ENCODE data around the gene CELF4. TPM values are rescaled to one million over a fixed set of nuclear protein-coding genes. Genes with fewer than 3 reads are reported as not detected.

Gene CELF4
- total RNA-seq, 1 experiment from 2014 or later = 0.11 TPM

DNA sequence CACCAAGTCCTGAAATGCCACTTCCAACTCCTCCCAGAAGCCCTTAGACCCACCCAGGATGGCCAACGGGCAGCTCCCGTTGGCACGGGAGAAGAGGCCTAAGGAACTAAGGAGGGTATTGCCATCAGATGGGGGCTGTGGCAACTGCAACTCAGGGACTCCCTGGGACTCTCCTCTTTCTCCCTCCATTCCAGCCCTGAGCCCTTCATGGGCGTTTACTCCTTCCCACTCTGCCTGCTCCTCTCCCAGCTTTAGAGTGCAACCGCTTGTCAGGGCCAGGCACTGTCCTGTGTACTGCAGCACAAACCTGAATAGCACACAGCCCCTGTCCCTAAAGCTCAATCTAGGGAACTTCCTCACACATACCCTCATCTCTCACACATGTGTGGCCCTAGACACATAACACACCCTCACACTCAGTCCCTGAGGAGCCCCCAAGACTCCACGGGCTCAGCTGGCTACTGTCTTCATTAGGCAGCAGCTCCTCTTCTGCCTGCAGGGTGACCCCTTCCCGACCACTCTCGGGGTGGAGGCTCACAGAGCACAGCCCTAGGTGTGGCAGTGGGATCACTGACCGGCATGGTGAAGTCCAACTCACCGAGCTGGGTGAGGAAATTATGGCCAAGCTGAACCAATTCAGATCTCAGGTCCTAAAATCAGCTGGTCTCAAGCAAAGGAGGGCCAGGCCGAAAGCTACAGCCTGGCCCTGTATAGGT lies 316.3 kb downstream of the CELF4 start:
- intact Hi-C loops (cut with micrococcal nuclease; ENCODE audit: unreplicated experiment) = no loop called here
- H3K4me1 Mint-ChIP-seq (ENCODE audit: low read depth, unreplicated experiment) = no peaks in the 10 kb centered on the region
- TF ChIP-seq, protein P1, sequence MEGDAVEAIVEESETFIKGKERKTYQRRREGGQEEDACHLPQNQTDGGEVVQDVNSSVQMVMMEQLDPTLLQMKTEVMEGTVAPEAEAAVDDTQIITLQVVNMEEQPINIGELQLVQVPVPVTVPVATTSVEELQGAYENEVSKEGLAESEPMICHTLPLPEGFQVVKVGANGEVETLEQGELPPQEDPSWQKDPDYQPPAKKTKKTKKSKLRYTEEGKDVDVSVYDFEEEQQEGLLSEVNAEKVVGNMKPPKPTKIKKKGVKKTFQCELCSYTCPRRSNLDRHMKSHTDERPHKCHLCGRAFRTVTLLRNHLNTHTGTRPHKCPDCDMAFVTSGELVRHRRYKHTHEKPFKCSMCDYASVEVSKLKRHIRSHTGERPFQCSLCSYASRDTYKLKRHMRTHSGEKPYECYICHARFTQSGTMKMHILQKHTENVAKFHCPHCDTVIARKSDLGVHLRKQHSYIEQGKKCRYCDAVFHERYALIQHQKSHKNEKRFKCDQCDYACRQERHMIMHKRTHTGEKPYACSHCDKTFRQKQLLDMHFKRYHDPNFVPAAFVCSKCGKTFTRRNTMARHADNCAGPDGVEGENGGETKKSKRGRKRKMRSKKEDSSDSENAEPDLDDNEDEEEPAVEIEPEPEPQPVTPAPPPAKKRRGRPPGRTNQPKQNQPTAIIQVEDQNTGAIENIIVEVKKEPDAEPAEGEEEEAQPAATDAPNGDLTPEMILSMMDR (IDR thresholded peaks at IDR 0.05; ENCODE audit: insufficient read depth in 1 of 2, low read depth in 1 of 2, low read length in 1 of 2, severe bottlenecking in 1 of 2, unreplicated experiment in 1 of 2) = no peak
- peaks cover 6% of the 10 kb centered on the region for H3K36me3 Mint-ChIP-seq (ENCODE audit: insufficient read depth, unreplicated experiment)
- Histone ChIP-seq H3K4me1 (no peaks in the 10 kb centered on the region), H3K9me3 (no peaks in the 10 kb centered on the region), H3K4me3 (ENCODE audit: low read depth, low read length) (no peak overlapping the region), H3K27me3 (replicated peaks; ENCODE audit: control insufficient read depth, insufficient read depth, low read length) (no peaks in the 10 kb centered on the region), H3K36me3 (ENCODE audit: control insufficient read depth, insufficient read depth, low read length) (no peaks in the 10 kb centered on the region)
- H3K27ac Mint-ChIP-seq (ENCODE audit: unreplicated experiment) = no peak overlapping the region
- BruUV-seq (replicated peaks) = no TSS peak
- H3K9me3 Mint-ChIP-seq (ENCODE audit: unreplicated experiment) = no peaks in the 10 kb centered on the region
- ChIA-PET POLR2A (no interaction called here), CTCF (no interaction called here)
- H3K27me3 Mint-ChIP-seq (ENCODE audit: insufficient read depth, unreplicated experiment) = no peaks in the 10 kb centered on the region
- DNase-seq = no peak
- no peak overlapping the region for H3K4me3 Mint-ChIP-seq (ENCODE audit: unreplicated experiment)

DNA sequence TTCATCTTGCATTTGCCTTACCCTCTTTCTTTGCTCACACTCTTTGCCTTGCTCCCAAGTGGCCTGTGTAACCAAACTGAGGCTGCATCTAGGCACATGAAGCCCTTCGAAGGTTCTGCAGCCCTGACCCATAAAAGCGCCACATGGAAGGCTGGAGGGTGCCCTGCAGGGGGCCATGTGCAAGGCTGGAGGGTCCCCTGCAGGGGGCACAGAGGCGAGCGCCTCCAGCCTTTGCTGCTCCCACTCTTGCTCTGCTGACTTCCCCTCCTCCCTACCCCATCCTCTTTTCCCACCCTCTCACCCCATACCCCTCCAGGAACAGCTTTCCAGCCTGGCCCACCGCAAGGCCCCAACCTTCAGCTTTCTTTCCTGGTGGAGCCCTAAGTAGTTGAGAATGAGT lies 317.3 kb downstream of the CELF4 start:
- Histone ChIP-seq H3K4me1 (no peaks in the 10 kb centered on the region), H3K27me3 (replicated peaks; ENCODE audit: control insufficient read depth, insufficient read depth, low read length) (no peaks in the 10 kb centered on the region), H3K36me3 (ENCODE audit: control insufficient read depth, insufficient read depth, low read length) (no peaks in the 10 kb centered on the region), H3K9me3 (no peaks in the 10 kb centered on the region), H3K4me3 (ENCODE audit: low read depth, low read length) (no peak overlapping the region)
- H3K9me3 Mint-ChIP-seq (ENCODE audit: unreplicated experiment) = no peaks in the 10 kb centered on the region
- TF ChIP-seq, protein P1 (IDR thresholded peaks at IDR 0.05; ENCODE audit: insufficient read depth in 1 of 2, low read depth in 1 of 2, low read length in 1 of 2, severe bottlenecking in 1 of 2, unreplicated experiment in 1 of 2) = no peak
- ChIA-PET CTCF (no interaction called here), POLR2A (no interaction called here)
- intact Hi-C loops (cut with micrococcal nuclease; ENCODE audit: unreplicated experiment) = no loop called here
- no peak overlapping the region for H3K27ac Mint-ChIP-seq (ENCODE audit: unreplicated experiment)
- H3K4me1 Mint-ChIP-seq (ENCODE audit: low read depth, unreplicated experiment) = no peaks in the 10 kb centered on the region
- peaks cover 6% of the 10 kb centered on the region for H3K36me3 Mint-ChIP-seq (ENCODE audit: insufficient read depth, unreplicated experiment)
- no peaks in the 10 kb centered on the region for H3K27me3 Mint-ChIP-seq (ENCODE audit: insufficient read depth, unreplicated experiment)
- no peak overlapping the region for H3K4me3 Mint-ChIP-seq (ENCODE audit: unreplicated experiment)
- BruUV-seq (replicated peaks) = no TSS peak
- no peak for DNase-seq

DNA sequence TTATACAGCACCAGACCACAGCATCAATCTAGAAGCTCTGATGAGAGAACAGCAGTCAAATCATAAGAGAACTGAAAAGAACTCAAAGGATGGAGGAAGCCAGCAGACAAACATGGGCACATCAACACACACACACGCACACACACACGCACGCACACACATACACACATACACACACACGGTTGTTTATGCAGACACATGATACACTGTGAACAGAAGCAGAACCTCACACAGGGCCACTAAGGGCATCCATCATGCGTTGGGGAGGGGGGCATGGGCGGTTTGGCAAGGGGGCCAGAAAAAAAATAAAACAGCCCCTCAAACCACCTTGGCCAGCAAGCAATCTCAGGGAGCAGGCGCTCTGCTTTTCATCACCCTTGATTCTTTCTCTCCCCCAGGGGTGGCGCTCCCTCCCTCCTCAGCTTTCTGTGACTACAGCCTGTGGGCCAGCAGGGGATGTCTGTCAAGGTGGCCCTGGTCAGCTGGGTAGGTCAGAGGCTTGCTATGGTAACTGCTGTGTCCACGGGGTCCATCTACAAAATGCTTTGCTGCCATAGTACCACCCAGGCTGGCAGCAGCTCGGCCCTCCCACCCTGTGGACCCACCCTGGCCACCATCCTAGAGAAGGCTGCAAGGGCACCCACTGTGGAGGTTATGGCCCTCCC lies 318.0 kb downstream of the CELF4 start:
- H3K4me3 ChIP-seq (ENCODE audit: low read depth, low read length) = no peak overlapping the region
- DNase-seq = no peak
- intact Hi-C loops (cut with micrococcal nuclease; ENCODE audit: unreplicated experiment) = no loop called here
- no peaks in the 10 kb centered on the region for H3K27me3 ChIP-seq (replicated peaks; ENCODE audit: control insufficient read depth, insufficient read depth, low read length)
- no peaks in the 10 kb centered on the region for H3K36me3 ChIP-seq (ENCODE audit: control insufficient read depth, insufficient read depth, low read length)
- no peaks in the 10 kb centered on the region for H3K27me3 Mint-ChIP-seq (ENCODE audit: insufficient read depth, unreplicated experiment)
- TF ChIP-seq, protein P1 (IDR thresholded peaks at IDR 0.05; ENCODE audit: insufficient read depth in 1 of 2, low read depth in 1 of 2, low read length in 1 of 2, severe bottlenecking in 1 of 2, unreplicated experiment in 1 of 2) = no peak
- BruUV-seq (replicated peaks) = no TSS peak
- POLR2A ChIA-PET = no interaction called here
- H3K4me1 Mint-ChIP-seq (ENCODE audit: low read depth, unreplicated experiment) = no peaks in the 10 kb centered on the region
- no peaks in the 10 kb centered on the region for H3K9me3 ChIP-seq
- no peak overlapping the region for H3K27ac Mint-ChIP-seq (ENCODE audit: unreplicated experiment)
- CTCF ChIA-PET = no interaction called here
- no peaks in the 10 kb centered on the region for H3K4me1 ChIP-seq
- no peak overlapping the region for H3K4me3 Mint-ChIP-seq (ENCODE audit: unreplicated experiment)
- H3K36me3 Mint-ChIP-seq (ENCODE audit: insufficient read depth, unreplicated experiment) = peaks cover 6% of the 10 kb centered on the region
- no peaks in the 10 kb centered on the region for H3K9me3 Mint-ChIP-seq (ENCODE audit: unreplicated experiment)
